Keratinocyte (primary cell): Measurements from ENCODE around the gene SMDT1.

Source experiments
- CTCF ChIP-seq, 3 experiments: IDR thresholded peaks in 1 of 3; conservative IDR thresholded peaks in 1 of 3; optimal IDR thresholded peaks in 1 of 3; 2 replicates in 2 of 3; 3 replicates in 1 of 3; pipeline versions ENCODE3 to v1.5.1; 2011; ENCODE audit warnings: low read length in 3 of 3, mild to moderate bottlenecking in 3 of 3, moderate library complexity in 2 of 3, control low read depth in 1 of 3, inconsistent platforms in 1 of 3; ENCODE audit not compliant: insufficient read depth in 2 of 3; ENCODE audit errors: extremely low read depth in 1 of 3
- EZH2 ChIP-seq: IDR thresholded peaks from one replicate; pipeline ENCODE4 v1.6.1; 2012; ENCODE audit warnings: inconsistent platforms, mild to moderate bottlenecking, low read length, moderate library complexity

DNA sequence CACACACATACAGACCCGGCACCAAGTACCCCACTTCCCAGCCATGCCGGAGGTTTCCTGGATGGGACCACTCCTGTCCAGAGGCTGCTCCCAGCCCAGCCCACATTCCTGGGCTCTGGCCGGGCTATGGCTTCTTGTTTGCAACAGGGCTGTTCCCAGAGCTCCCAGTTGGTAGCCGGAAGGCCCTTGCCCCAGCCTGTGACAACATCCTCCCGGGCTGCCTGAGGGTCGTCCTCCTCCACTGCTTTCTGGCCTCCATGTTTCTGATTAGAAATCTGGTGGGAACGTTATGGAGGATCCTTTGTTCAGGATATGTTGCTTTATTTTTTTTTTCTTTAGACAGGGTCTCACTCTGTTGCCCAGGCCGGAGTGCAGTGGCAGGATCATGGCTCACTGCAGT is 52.1 kb downstream of the SMDT1 start:
- TF ChIP-seq CTCF (optimal IDR thresholded peaks at IDR 0.05 in 1 of 3, IDR thresholded peaks at IDR 0.05 in 1 of 3, conservative IDR thresholded peaks at IDR 0.05 in 1 of 3; ENCODE audit: extremely low read depth in 1 of 3, insufficient read depth in 2 of 3, low read length in 3 of 3) (no peak), EZH2 (no peak)
